ENCODE measurements around the gene XYLT2. TPM values are rescaled to one million over a fixed set of nuclear protein-coding genes. Genes with fewer than 3 reads are reported as not detected.

The XYLT2 gene
- total and polyA plus RNA-seq, 9 of the 15 experiments (the other 6 are each of a cell fraction or from before 2014, with no cell fraction given) = 0.63 to 9.1 (median 4.3) TPM

DNA sequence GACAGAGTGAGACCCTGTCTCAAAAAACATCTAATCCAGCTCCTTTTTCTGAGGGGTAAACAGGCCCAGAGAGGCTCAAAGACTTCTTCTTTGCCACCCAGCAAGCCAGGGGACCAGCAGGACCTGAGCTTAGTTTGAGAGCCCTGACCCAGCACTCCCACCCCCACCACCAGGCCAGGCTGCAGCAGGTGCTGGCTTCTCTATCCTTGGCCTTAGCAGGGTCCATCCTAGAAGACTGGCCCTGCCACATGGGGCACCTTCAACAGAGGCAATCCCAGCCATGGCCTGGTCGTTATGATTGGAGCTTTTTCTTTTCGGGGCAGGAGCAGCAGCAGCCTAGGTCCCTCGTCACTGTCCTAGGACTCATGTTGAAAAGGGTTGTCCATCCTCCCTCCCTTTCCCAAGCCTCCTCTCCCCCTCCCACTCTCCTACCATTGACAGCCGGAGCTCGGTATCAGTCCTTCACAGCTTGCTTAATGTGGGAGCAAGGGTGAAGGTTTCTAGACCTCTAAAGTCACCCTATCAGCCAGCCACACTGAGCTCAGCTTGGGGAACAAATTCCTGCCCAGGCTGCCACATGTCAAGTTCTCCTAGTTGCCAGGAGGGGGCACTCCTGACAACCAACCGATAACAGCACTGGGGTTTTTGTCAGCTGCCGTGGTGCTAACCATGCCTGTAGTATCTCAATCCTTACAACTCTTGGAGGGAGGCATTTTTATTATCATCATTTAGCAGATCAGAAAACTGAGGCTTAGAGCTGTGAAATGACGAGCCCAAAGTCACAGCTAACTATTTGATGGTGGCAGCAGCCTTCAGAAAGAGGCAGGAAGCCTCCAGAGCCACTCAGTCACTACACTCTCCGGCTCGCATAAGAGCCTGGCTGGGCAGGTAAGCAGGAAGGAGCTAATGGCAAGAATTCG, 15.9 kb downstream of the XYLT2 start (continued):
- TF ChIP-seq ZMIZ1 (IDR thresholded peaks at IDR 0.05; ENCODE audit: low read depth in 2 of 2, low read length in 2 of 2) = peak in 1 of 2 experiments; percentile 76; a peak in 2 of 4 replicates
- TF ChIP-seq SRF (CRISPR knock-in tag; IDR thresholded peaks at IDR 0.05) = no peak
- TF ChIP-seq, protein P1, sequence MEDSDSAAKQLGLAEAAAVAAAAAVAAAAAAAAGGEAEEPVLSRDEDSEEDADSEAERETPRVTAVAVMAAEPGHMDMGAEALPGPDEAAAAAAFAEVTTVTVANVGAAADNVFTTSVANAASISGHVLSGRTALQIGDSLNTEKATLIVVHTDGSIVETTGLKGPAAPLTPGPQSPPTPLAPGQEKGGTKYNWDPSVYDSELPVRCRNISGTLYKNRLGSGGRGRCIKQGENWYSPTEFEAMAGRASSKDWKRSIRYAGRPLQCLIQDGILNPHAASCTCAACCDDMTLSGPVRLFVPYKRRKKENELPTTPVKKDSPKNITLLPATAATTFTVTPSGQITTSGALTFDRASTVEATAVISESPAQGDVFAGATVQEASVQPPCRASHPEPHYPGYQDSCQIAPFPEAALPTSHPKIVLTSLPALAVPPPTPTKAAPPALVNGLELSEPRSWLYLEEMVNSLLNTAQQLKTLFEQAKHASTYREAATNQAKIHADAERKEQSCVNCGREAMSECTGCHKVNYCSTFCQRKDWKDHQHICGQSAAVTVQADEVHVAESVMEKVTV (CRISPR knock-in tag; IDR thresholded peaks at IDR 0.05) = peak; percentile 47
- TF ChIP-seq EWSR1 (IDR thresholded peaks at IDR 0.05; ENCODE audit: borderline replicate concordance, low read depth, partially characterized antibody) = no peak
- TF ChIP-seq, protein P2, sequence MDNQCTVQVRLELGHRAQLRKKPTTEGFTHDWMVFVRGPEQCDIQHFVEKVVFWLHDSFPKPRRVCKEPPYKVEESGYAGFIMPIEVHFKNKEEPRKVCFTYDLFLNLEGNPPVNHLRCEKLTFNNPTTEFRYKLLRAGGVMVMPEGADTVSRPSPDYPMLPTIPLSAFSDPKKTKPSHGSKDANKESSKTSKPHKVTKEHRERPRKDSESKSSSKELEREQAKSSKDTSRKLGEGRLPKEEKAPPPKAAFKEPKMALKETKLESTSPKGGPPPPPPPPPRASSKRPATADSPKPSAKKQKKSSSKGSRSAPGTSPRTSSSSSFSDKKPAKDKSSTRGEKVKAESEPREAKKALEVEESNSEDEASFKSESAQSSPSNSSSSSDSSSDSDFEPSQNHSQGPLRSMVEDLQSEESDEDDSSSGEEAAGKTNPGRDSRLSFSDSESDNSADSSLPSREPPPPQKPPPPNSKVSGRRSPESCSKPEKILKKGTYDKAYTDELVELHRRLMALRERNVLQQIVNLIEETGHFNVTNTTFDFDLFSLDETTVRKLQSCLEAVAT (IDR thresholded peaks at IDR 0.05) = peak in 1 of 2 experiments; percentile 67; a peak in 2 of 4 replicates
- peak; percentile 95 for TF ChIP-seq CBFA2T2 (conservative IDR thresholded peaks at IDR 0.05)
- TF ChIP-seq ZFPM2 (CRISPR knock-in tag; IDR thresholded peaks at IDR 0.05) = no peak
- peak; percentile 33 to 97; a peak in 2 of 4 replicates for TF ChIP-seq TEAD1 (CRISPR knock-in tag; IDR thresholded peaks at IDR 0.05)
- no peak for TF ChIP-seq PPARD (CRISPR knock-in tag; IDR thresholded peaks at IDR 0.05)
- TF ChIP-seq NONO (IDR thresholded peaks at IDR 0.05; ENCODE audit: low read depth in 2 of 2, low read length in 1 of 2) = no peak
- TF ChIP-seq PHF20 (IDR thresholded peaks at IDR 0.05; ENCODE audit: partially characterized antibody) = no peak
- 0 out of 2 replicates have a peak, but pooled peaks have one; percentile 36 for TF ChIP-seq POLR2A (conservative IDR thresholded peaks at IDR 0.05)
- TF ChIP-seq EZH2 (IDR thresholded peaks at IDR 0.05; ENCODE audit: borderline replicate concordance, low read depth, low read length) = no peak
- TF ChIP-seq XRCC5 (IDR thresholded peaks at IDR 0.05; ENCODE audit: low read depth, low read length) = peak; percentile 90
- peak; percentile 66; the same call in 1 of the 2 replicates for TF ChIP-seq CTBP1 (IDR thresholded peaks at IDR 0.05; ENCODE audit: borderline replicate concordance)
- TF ChIP-seq NR4A1 (CRISPR knock-in tag; IDR thresholded peaks at IDR 0.05) = 0 out of 2 replicates have a peak, but pooled peaks have one; percentile 41
- no peak for TF ChIP-seq NR4A1 (tag; IDR thresholded peaks at IDR 0.05)
- TF ChIP-seq POLR2AphosphoS2 (IDR thresholded peaks at IDR 0.05; ENCODE audit: low read length) = no peak; the same call in 1 of the 2 replicates
- no peak for TF ChIP-seq ZFP30 (CRISPR knock-in tag; IDR thresholded peaks at IDR 0.05; ENCODE audit: borderline replicate concordance)
- TF ChIP-seq ELK1 (CRISPR knock-in tag; IDR thresholded peaks at IDR 0.05) = no peak

All from K562 (cell line).